ENCODE data around the gene PAMR1.

Gene PAMR1

DNA sequence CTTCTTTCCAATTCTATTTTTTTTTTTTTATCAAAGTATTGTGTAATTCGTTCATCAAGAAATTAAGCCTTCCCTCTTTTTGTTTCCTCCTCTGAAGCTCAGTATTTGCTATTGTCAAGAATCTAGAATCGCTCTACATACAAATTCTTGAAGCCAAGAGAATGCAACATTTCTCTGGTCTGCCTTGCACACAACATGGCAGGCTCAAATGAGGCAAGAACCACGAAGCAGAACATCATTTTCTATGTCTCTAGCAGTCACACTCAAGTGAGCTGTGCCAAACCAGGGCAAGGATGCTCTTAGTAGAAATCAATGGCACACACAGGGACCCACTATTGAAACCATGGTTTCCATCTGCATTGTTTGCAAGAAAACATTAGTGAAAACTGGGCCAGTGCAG is 59.4 kb downstream of the PAMR1 start:
- Histone ChIP-seq H3K79me2 (ENCODE audit: insufficient read depth, low read length) (no peaks in the 10 kb centered on the region), H3K9ac (ENCODE audit: low read length) (no peak overlapping the region), H3K27ac (ENCODE audit: low read depth, low read length) (no peak overlapping the region), H3K9me3 (ENCODE audit: insufficient read depth, low read length) (no peaks in the 10 kb centered on the region), H3F3A (ENCODE audit: insufficient read depth) (no peaks in the 10 kb centered on the region), H3K36me3 (ENCODE audit: low read length) (no peaks in the 10 kb centered on the region), H3K9me2 (replicated peaks; ENCODE audit: insufficient read depth, low read length) (no peaks in the 10 kb centered on the region), H2AFZ (ENCODE audit: low read depth, low read length, severe bottlenecking) (no peak overlapping the region), H3K27me3 (ENCODE audit: low read length) (no peaks in the 10 kb centered on the region), H3K4me2 (ENCODE audit: low read depth, low read length, poor library complexity, severe bottlenecking) (no peak overlapping the region), H3K4me3 (ENCODE audit: insufficient read depth, low read length, poor library complexity, severe bottlenecking) (no peak overlapping the region), H4K20me1 (ENCODE audit: low read depth, low read length) (no peaks in the 10 kb centered on the region)
- TF ChIP-seq EZH2phosphoT487 (conservative IDR thresholded peaks at IDR 0.05; ENCODE audit: low read length) = no peak

DNA sequence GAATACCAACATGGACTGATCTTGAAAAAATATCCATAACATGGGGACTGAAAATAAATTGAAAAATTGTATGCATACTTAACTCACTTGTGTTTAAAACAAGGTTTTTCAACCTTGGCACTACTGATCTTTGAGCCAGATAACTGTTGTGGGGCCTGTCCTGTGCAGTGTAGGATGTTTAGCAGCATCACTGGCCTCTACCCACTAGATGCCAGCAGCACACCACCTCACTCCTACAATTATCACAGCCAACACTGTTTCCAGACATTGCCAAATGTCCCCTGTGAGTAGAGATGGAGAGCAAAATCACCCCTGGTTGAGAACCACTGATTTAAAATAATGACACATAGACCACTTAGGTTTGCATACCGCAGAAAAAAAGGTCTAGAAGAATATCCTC is 61.1 kb downstream of the PAMR1 start:
- no peaks in the 10 kb centered on the region for H4K20me1 ChIP-seq (ENCODE audit: low read depth, low read length)

DNA sequence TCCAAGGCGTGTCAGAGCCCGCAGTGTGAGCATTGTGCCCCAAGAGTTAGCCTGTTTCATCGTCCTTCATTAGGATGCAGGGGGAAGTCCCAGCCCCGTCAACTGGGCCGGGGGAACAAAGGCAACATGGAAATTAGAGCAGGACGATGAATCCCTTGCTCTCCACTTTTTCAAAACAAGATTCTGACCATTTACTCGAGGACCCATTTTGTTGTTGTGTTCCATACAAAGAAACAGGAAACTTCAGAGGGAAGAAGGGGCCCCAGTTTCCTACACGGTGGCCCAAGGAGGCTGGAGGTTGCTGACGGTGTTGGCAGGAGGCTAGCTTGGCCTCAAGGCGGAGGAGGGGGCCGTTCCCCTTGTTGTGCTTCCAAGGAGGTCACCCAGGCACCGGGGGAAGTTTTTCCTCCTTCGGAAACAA is 62.1 kb downstream of the PAMR1 start:
- Histone ChIP-seq H3K27me3 (ENCODE audit: low read length) (no peaks in the 10 kb centered on the region), H3K9me3 (ENCODE audit: insufficient read depth, low read length) (no peaks in the 10 kb centered on the region), H3K36me3 (ENCODE audit: low read length) (no peaks in the 10 kb centered on the region), H3F3A (ENCODE audit: insufficient read depth) (no peaks in the 10 kb centered on the region), H3K4me2 (ENCODE audit: low read depth, low read length, poor library complexity, severe bottlenecking) (no peak overlapping the region), H3K4me3 (ENCODE audit: insufficient read depth, low read length, poor library complexity, severe bottlenecking) (no peak overlapping the region), H4K20me1 (ENCODE audit: low read depth, low read length) (no peaks in the 10 kb centered on the region), H2AFZ (ENCODE audit: low read depth, low read length, severe bottlenecking) (no peak overlapping the region), H3K9me2 (replicated peaks; ENCODE audit: insufficient read depth, low read length) (no peaks in the 10 kb centered on the region), H3K79me2 (ENCODE audit: insufficient read depth, low read length) (no peaks in the 10 kb centered on the region), H3K9ac (ENCODE audit: low read length) (no peak overlapping the region), H3K27ac (ENCODE audit: low read depth, low read length) (no peak overlapping the region)
- TF ChIP-seq EZH2phosphoT487 (conservative IDR thresholded peaks at IDR 0.05; ENCODE audit: low read length) = no peak
- TF ChIP-seq, protein P1, sequence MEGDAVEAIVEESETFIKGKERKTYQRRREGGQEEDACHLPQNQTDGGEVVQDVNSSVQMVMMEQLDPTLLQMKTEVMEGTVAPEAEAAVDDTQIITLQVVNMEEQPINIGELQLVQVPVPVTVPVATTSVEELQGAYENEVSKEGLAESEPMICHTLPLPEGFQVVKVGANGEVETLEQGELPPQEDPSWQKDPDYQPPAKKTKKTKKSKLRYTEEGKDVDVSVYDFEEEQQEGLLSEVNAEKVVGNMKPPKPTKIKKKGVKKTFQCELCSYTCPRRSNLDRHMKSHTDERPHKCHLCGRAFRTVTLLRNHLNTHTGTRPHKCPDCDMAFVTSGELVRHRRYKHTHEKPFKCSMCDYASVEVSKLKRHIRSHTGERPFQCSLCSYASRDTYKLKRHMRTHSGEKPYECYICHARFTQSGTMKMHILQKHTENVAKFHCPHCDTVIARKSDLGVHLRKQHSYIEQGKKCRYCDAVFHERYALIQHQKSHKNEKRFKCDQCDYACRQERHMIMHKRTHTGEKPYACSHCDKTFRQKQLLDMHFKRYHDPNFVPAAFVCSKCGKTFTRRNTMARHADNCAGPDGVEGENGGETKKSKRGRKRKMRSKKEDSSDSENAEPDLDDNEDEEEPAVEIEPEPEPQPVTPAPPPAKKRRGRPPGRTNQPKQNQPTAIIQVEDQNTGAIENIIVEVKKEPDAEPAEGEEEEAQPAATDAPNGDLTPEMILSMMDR (IDR thresholded peaks at IDR 0.05; ENCODE audit: insufficient read depth, low read length, poor library complexity, severe bottlenecking) = no peak

More for the DNA sequence above, 61.1 kb downstream of the PAMR1 start:
- Histone ChIP-seq H3K9me2 (replicated peaks; ENCODE audit: insufficient read depth, low read length) (no peaks in the 10 kb centered on the region), H3K9me3 (ENCODE audit: insufficient read depth, low read length) (no peaks in the 10 kb centered on the region), H3F3A (ENCODE audit: insufficient read depth) (no peaks in the 10 kb centered on the region), H2AFZ (ENCODE audit: low read depth, low read length, severe bottlenecking) (no peak overlapping the region), H3K36me3 (ENCODE audit: low read length) (no peaks in the 10 kb centered on the region), H3K27ac (ENCODE audit: low read depth, low read length) (no peak overlapping the region), H3K27me3 (ENCODE audit: low read length) (no peaks in the 10 kb centered on the region), H3K4me3 (ENCODE audit: insufficient read depth, low read length, poor library complexity, severe bottlenecking) (no peak overlapping the region), H3K4me2 (ENCODE audit: low read depth, low read length, poor library complexity, severe bottlenecking) (no peak overlapping the region), H3K79me2 (ENCODE audit: insufficient read depth, low read length) (no peaks in the 10 kb centered on the region), H3K9ac (ENCODE audit: low read length) (no peak overlapping the region)
- TF ChIP-seq EZH2phosphoT487 (conservative IDR thresholded peaks at IDR 0.05; ENCODE audit: low read length) = no peak
- TF ChIP-seq, protein P1 (IDR thresholded peaks at IDR 0.05; ENCODE audit: insufficient read depth, low read length, poor library complexity, severe bottlenecking) = no peak

DNA sequence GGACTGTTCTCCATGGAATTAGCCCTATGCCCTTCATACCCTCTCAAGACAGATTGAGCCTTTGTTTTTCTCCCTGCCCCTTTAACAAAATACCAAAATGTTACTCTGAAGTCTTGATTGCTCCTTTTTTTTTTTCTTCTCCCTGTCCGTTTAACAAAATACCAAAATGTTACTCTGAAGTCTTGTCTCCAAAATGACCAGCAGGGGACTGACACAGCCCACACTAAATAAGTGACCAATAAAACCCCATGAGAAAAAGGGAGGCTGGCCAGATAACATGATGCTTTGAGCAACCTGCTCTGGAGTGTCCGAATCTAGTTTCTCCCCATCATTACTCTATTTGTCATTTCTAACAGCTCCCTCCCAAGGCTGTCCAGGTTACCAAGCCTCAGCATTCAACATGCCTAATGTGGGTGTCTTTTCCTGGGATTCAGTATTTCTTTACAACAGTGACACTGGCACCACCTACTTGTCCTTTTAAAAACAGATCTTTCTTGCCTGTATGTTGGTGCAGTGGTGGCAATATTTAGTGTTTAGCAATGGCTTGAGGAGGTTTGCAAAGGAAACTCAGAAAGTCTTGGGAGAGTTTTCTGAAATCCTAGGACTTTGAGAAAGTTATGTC is 63.4 kb downstream of the PAMR1 start:
- no peaks in the 10 kb centered on the region for H3K79me2 ChIP-seq (ENCODE audit: insufficient read depth, low read length)
- H3K27ac ChIP-seq (ENCODE audit: low read depth, low read length) = no peak overlapping the region
- no peaks in the 10 kb centered on the region for H3F3A ChIP-seq (ENCODE audit: insufficient read depth)
- H2AFZ ChIP-seq (ENCODE audit: low read depth, low read length, severe bottlenecking) = no peak overlapping the region
- no peaks in the 10 kb centered on the region for H4K20me1 ChIP-seq (ENCODE audit: low read depth, low read length)
- TF ChIP-seq, protein P1 (IDR thresholded peaks at IDR 0.05; ENCODE audit: insufficient read depth, low read length, poor library complexity, severe bottlenecking) = no peak
- TF ChIP-seq EZH2phosphoT487 (conservative IDR thresholded peaks at IDR 0.05; ENCODE audit: low read length) = no peak
- no peaks in the 10 kb centered on the region for H3K9me3 ChIP-seq (ENCODE audit: insufficient read depth, low read length)
- H3K4me2 ChIP-seq (ENCODE audit: low read depth, low read length, poor library complexity, severe bottlenecking) = no peak overlapping the region
- no peak overlapping the region for H3K4me3 ChIP-seq (ENCODE audit: insufficient read depth, low read length, poor library complexity, severe bottlenecking)
- no peaks in the 10 kb centered on the region for H3K9me2 ChIP-seq (replicated peaks; ENCODE audit: insufficient read depth, low read length)
- H3K27me3 ChIP-seq (ENCODE audit: low read length) = no peaks in the 10 kb centered on the region
- no peaks in the 10 kb centered on the region for H3K36me3 ChIP-seq (ENCODE audit: low read length)
- no peak overlapping the region for H3K9ac ChIP-seq (ENCODE audit: low read length)

Data from SU-DHL-6 (cell line).